ENCODE measurements around the gene ASB13. TPM values are rescaled to one million over a fixed set of nuclear protein-coding genes. Genes with fewer than 3 reads are reported as not detected.
A peak's percentile ranks its signal among the peaks of the same experiment; 100 is the strongest.

Gene ASB13
- total and polyA plus RNA-seq, 10 of the 15 experiments (the other 5 are each of a cell fraction or from before 2014, with no cell fraction given) = 0.02 to 0.59 (median 0.10) TPM; not detected in 2

DNA sequence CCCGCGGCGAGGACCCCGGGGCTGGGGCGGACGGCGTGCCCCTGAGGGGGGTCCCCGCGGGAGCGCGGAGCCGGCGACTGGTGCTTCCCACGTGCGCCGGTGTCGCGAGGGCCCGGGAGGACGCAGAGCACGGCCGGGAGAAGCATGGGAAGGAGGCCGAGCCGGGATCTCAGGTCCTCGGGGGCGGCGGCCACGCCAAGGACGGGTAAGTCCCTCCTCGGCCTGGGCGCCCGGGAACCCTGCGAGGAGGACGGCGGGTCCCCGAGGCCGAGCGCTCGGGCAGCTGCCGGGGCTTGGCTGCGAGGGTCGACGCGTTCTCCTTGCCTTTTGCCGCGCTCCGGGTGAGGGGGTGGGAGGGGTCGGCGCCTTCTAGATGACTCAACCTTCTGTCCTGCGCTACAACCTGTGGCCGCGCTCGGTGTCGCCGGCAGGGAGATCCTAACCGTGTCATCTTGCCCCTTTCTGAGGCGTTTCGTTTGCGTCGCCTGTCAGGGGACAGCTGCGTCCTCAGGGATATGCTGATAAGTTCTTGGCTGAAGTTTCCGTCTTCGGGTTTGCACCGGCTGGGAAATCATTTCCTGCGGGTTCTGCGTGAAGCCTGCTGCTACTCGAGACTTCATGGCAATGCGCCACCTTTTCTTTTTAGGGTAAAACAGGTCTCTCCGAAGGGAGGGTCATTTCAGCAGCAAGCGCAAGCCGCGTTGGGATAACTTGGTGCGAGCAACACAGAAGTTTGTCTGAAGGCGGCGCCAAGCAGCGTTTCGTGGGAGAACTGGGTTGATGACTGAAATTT is 18.8 kb upstream of the ASB13 start (continued):
- TF ChIP-seq, protein P1, sequence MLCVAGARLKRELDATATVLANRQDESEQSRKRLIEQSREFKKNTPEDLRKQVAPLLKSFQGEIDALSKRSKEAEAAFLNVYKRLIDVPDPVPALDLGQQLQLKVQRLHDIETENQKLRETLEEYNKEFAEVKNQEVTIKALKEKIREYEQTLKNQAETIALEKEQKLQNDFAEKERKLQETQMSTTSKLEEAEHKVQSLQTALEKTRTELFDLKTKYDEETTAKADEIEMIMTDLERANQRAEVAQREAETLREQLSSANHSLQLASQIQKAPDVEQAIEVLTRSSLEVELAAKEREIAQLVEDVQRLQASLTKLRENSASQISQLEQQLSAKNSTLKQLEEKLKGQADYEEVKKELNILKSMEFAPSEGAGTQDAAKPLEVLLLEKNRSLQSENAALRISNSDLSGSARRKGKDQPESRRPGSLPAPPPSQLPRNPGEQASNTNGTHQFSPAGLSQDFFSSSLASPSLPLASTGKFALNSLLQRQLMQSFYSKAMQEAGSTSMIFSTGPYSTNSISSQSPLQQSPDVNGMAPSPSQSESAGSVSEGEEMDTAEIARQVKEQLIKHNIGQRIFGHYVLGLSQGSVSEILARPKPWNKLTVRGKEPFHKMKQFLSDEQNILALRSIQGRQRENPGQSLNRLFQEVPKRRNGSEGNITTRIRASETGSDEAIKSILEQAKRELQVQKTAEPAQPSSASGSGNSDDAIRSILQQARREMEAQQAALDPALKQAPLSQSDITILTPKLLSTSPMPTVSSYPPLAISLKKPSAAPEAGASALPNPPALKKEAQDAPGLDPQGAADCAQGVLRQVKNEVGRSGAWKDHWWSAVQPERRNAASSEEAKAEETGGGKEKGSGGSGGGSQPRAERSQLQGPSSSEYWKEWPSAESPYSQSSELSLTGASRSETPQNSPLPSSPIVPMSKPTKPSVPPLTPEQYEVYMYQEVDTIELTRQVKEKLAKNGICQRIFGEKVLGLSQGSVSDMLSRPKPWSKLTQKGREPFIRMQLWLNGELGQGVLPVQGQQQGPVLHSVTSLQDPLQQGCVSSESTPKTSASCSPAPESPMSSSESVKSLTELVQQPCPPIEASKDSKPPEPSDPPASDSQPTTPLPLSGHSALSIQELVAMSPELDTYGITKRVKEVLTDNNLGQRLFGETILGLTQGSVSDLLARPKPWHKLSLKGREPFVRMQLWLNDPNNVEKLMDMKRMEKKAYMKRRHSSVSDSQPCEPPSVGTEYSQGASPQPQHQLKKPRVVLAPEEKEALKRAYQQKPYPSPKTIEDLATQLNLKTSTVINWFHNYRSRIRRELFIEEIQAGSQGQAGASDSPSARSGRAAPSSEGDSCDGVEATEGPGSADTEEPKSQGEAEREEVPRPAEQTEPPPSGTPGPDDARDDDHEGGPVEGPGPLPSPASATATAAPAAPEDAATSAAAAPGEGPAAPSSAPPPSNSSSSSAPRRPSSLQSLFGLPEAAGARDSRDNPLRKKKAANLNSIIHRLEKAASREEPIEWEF (IDR thresholded peaks at IDR 0.05; ENCODE audit: insufficient replicate concordance, low read depth, low read length) = no peak
- no peak for TF ChIP-seq ZZZ3 (IDR thresholded peaks at IDR 0.05; ENCODE audit: control insufficient read depth, insufficient read length, low read depth)
- TF ChIP-seq ZNF217 (IDR thresholded peaks at IDR 0.05) = no peak
- TF ChIP-seq, protein P2, sequence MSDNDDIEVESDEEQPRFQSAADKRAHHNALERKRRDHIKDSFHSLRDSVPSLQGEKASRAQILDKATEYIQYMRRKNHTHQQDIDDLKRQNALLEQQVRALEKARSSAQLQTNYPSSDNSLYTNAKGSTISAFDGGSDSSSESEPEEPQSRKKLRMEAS (IDR thresholded peaks at IDR 0.05; ENCODE audit: low read depth, low read length) = no peak; the same call in 1 of the 2 replicates
- TF ChIP-seq GATAD2B (conservative IDR thresholded peaks at IDR 0.05; ENCODE audit: low read depth) = peak; percentile 6; the same call in 1 of the 2 replicates
- no peak for TF ChIP-seq FOS (IDR thresholded peaks at IDR 0.05; ENCODE audit: borderline replicate concordance, extremely low read depth, insufficient read length)
- no peak for TF ChIP-seq HDGF (IDR thresholded peaks at IDR 0.05)
- 0 out of 2 replicates have a peak, but pooled peaks have one; percentile 29 for TF ChIP-seq TCF12 (IDR thresholded peaks at IDR 0.05; ENCODE audit: low read depth, low read length)
- 0 out of 2 replicates have a peak, but pooled peaks have one; percentile 4 for TF ChIP-seq BCL11A (IDR thresholded peaks at IDR 0.05; ENCODE audit: low read depth, low read length)
- no peak for TF ChIP-seq RAD51 (IDR thresholded peaks at IDR 0.05)
- no peak for TF ChIP-seq ETV6 (conservative IDR thresholded peaks at IDR 0.05 in 1 of 2, IDR thresholded peaks at IDR 0.05 in 1 of 2; ENCODE audit: borderline replicate concordance in 1 of 2, low read depth in 1 of 2)
- no peak for TF ChIP-seq ESRRA (IDR thresholded peaks at IDR 0.05; ENCODE audit: low read length)
- no peak for TF ChIP-seq YY1 (IDR thresholded peaks at IDR 0.05; ENCODE audit: low read depth, low read length)
- TF ChIP-seq, protein P3, sequence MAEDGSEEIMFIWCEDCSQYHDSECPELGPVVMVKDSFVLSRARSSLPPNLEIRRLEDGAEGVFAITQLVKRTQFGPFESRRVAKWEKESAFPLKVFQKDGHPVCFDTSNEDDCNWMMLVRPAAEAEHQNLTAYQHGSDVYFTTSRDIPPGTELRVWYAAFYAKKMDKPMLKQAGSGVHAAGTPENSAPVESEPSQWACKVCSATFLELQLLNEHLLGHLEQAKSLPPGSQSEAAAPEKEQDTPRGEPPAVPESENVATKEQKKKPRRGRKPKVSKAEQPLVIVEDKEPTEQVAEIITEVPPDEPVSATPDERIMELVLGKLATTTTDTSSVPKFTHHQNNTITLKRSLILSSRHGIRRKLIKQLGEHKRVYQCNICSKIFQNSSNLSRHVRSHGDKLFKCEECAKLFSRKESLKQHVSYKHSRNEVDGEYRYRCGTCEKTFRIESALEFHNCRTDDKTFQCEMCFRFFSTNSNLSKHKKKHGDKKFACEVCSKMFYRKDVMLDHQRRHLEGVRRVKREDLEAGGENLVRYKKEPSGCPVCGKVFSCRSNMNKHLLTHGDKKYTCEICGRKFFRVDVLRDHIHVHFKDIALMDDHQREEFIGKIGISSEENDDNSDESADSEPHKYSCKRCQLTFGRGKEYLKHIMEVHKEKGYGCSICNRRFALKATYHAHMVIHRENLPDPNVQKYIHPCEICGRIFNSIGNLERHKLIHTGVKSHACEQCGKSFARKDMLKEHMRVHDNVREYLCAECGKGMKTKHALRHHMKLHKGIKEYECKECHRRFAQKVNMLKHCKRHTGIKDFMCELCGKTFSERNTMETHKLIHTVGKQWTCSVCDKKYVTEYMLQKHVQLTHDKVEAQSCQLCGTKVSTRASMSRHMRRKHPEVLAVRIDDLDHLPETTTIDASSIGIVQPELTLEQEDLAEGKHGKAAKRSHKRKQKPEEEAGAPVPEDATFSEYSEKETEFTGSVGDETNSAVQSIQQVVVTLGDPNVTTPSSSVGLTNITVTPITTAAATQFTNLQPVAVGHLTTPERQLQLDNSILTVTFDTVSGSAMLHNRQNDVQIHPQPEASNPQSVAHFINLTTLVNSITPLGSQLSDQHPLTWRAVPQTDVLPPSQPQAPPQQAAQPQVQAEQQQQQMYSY (CRISPR knock-in tag; IDR thresholded peaks at IDR 0.05) = no peak
- TF ChIP-seq ZNF384 (IDR thresholded peaks at IDR 0.05; ENCODE audit: borderline replicate concordance, low read depth, low read length) = no peak
- no peak for TF ChIP-seq SRF (IDR thresholded peaks at IDR 0.05; ENCODE audit: low read depth in 2 of 2, low read length in 2 of 2)
- TF ChIP-seq FOXK2 (IDR thresholded peaks at IDR 0.05) = no peak
- no peak for TF ChIP-seq NFYA (IDR thresholded peaks at IDR 0.05; ENCODE audit: borderline replicate concordance, low read depth, low read length)
